ENCODE results near the gene VGLL2.

VGLL2 gene

DNA sequence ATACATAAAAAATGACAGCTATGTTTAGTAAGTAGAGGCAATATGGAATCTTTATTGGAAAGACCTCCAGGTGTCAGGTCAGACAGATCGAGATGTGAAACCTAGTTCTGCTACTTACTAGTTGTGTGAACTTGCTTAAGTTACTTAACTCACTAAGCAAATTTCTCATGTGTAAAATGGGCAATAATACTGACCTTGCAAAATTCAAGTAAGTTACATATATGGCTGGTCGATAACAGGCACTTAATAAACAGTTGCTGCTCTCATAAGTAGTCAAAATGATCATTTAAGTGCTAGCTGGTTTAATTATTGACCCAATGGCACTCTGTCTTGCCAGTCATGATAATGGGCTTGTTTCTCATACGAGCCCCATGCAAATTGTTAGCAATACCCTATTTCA is 46.0 kb downstream of the VGLL2 start:
- no peaks in the 10 kb centered on the region for H3K9me3 ChIP-seq (ENCODE audit: control insufficient read depth, low read length)
- no peaks in the 10 kb centered on the region for H3K36me3 ChIP-seq (ENCODE audit: control insufficient read depth, insufficient read depth, low read length)
- no peak for DNase-seq
- no peaks in the 10 kb centered on the region for H3K27me3 ChIP-seq (replicated peaks; ENCODE audit: control insufficient read depth, insufficient read depth, low read length, poor library complexity, severe bottlenecking)
- no peak overlapping the region for H3K27ac ChIP-seq (ENCODE audit: insufficient read depth, low read length, poor library complexity, severe bottlenecking)
- H3K4me1 ChIP-seq (ENCODE audit: control insufficient read depth, insufficient read depth, low read length, poor library complexity, severe bottlenecking) = no peaks in the 10 kb centered on the region
- H3K4me3 ChIP-seq (ENCODE audit: insufficient read depth, low read depth, low read length, poor library complexity, severe bottlenecking) = no peak overlapping the region

DNA sequence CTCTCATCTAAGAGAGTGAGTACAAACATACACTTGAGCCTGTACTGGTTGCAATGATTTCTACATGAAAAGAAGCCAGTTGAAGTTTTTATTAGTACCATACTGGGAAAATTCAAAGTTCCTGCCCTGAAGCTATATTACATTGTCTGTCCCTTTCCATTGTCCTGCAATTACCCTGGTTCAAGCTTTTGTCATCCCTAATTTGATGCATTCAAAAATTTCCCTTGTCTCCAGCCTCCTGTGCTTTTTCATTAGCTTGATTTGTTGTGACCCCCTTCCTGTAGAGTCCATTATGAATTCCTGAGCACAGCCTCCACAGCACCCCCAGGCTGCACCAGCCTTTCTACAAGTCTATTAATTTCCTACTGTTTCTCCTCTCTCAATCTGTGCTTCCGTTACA is 46.4 kb downstream of the VGLL2 start:
- no peak overlapping the region for H3K27ac ChIP-seq (ENCODE audit: insufficient read depth, low read length, poor library complexity, severe bottlenecking)
- H3K4me3 ChIP-seq (ENCODE audit: insufficient read depth, low read depth, low read length, poor library complexity, severe bottlenecking) = no peak overlapping the region
- H3K4me1 ChIP-seq (ENCODE audit: control insufficient read depth, insufficient read depth, low read length, poor library complexity, severe bottlenecking) = no peaks in the 10 kb centered on the region
- no peaks in the 10 kb centered on the region for H3K9me3 ChIP-seq (ENCODE audit: control insufficient read depth, low read length)
- H3K36me3 ChIP-seq (ENCODE audit: control insufficient read depth, insufficient read depth, low read length) = no peaks in the 10 kb centered on the region
- DNase-seq = no peak
- no peaks in the 10 kb centered on the region for H3K27me3 ChIP-seq (replicated peaks; ENCODE audit: control insufficient read depth, insufficient read depth, low read length, poor library complexity, severe bottlenecking)

DNA sequence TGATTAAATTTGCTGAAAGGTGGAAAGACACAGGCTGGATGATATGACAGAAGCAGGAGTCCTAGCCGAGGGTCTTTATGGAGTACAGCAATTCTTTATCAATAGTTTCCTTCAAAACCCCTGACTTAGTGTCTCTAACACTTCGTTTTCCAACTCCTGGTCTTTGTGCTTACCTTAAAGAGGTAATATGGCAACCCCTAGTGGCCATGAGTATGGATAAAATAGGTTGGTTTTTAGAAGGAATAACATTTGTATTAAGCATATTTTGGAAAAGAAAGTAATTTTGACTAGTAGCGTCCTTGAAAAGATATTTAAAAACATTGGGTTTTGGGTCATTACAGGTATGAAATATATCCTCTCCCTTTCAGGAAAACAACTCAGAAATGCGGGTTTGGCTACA is 51.9 kb downstream of the VGLL2 start:
- no peaks in the 10 kb centered on the region for H3K9me3 ChIP-seq (ENCODE audit: control insufficient read depth, low read length)
- H3K4me3 ChIP-seq (ENCODE audit: insufficient read depth, low read depth, low read length, poor library complexity, severe bottlenecking) = no peak overlapping the region
- H3K27ac ChIP-seq (ENCODE audit: insufficient read depth, low read length, poor library complexity, severe bottlenecking) = no peak overlapping the region
- no peaks in the 10 kb centered on the region for H3K4me1 ChIP-seq (ENCODE audit: control insufficient read depth, insufficient read depth, low read length, poor library complexity, severe bottlenecking)
- no peaks in the 10 kb centered on the region for H3K27me3 ChIP-seq (replicated peaks; ENCODE audit: control insufficient read depth, insufficient read depth, low read length, poor library complexity, severe bottlenecking)
- DNase-seq = no peak
- H3K36me3 ChIP-seq (ENCODE audit: control insufficient read depth, insufficient read depth, low read length) = no peaks in the 10 kb centered on the region

Measured in effector memory CD4-positive, alpha-beta T cell (primary cell).